HG03457 (cell line): ENCODE results near the gene CNBP.

Experiments used
- ATAC-seq: cut with Tn5 transposase; IDR thresholded peaks from one replicate; pipeline ENCODE4 v1.9.1; 2021; ENCODE audit warnings: moderate number of reproducible peaks; ENCODE audit not compliant: unreplicated experiment

The CNBP gene

DNA sequence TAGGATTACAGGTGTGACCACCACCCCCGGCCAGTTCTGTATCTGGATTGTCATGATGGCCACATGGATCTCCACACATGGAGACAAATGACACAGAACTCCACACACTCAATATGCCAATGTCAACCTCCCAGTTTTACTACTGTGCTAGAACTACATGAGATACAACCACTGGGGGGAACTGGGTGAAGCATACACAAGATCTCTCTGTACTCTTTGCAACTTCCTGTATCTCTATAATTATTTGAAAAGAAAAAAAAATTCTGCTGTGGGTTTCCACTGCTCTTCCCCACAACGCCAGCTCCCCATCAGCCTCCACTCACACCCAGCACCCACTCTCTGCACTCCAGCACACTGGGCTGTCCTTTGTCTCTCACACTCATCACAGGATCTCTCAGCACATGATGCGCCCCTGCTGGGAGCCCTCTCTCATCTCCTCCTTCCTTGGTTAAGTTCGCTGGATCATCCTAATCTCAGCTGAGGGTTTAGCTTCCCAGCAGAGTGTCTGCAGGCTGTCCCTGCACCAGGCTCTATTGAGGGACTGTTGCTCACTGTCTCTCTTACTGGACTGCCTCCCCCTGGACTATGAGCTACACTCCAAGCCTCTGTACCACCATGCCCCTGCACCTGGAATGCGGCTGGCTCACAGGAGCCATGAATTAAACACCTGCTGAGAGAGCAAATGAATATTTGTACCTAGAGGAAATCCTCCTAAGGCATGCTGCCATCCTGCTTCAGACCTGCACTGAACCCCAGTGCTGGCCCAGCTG, 51.4 kb downstream of the CNBP start:
- ATAC-seq, result no peak

DNA sequence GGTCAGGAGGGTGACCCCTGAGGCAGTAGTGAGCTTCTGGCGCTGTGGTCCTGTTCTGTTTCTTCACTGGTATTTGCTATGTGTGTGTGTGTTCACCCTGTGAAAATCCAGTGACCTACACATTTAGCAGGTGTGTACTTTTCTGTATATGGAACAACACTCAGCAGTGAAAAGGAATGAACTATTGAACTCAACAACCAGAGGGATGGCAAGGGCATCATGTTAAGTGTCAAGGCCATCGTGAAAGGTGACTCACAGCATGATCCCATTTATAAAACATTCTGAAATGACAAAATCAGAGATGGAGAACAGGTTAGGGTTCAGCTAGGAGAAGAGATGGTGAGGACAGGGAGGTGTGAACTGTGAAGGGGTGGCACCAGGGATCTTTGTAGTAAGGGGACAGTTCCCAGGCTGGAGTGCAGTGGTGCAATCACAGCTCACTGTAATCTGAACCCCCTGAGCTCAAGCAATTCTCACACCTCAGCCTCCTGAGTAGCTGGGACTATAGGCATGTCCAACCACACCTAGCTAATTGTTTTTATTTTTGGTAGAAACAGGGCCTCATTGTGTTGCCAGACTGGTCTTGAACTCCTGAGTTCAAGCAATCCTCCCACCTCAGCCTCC, 52.1 kb downstream of the CNBP start:
- ATAC-seq, result no peak

DNA sequence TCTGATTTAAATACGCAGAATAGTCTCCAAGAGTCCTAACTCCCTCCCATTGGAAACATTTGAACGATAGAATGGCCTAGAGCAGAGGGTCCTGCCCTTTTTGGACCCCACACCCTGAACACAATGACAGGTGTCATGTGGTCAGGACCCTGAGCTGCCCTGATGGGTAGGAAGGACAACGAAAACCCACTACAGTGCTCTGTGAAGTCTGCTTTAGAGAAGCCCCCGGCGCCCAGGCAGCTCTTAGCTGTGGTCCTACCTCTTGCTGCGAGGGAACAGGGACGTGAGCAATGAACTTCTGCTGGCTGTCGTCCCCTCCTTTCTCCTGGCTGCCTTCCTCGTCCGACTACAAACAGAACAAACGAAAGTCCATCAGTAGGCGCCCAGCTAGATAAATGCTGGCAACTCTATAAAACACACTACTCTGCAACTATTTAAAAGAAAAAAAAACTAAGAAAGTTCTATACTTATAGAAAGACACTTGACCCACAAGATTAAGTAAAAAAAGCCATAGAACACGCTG, 53.3 kb downstream of the CNBP start:
- no peak for ATAC-seq

DNA sequence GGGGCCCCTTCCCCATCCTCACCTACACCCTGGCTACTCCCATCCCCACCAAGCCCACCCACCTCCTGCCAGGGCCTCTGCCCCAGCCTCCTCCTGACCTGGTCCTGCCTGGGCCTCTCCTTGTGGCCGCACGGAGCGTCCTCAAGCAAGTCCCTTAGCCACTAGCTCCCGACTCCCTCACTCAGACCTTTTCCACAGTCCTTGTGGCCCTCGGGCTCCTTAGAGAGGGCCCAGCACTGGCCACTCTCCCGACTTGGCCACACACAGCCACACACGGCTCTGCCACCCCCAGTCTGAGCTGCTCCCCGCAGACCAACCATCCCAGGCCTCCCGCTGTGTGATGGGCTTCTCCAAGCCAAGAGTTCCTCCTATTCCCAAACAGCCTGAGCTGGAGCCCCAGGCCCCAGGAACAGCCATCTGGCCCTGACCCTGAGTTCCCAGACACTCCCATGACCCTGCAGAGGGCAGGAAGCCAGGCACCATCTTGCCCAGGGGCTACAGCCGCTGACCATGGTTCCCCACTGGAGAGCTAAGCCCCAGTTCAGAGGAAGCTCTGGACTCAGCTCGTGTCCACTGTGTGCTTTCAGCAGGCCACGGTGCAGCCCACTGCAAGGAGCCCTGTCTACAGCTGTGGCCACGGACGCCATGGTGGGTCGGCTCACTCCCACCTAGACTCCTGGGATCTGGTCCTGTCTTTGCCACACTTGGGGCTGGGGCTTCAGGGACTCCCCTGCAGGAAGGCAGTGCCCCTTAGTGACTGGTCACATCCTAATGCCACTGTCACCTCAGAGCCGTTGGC, 55.1 kb downstream of the CNBP start:
- ATAC-seq, result no peak

DNA sequence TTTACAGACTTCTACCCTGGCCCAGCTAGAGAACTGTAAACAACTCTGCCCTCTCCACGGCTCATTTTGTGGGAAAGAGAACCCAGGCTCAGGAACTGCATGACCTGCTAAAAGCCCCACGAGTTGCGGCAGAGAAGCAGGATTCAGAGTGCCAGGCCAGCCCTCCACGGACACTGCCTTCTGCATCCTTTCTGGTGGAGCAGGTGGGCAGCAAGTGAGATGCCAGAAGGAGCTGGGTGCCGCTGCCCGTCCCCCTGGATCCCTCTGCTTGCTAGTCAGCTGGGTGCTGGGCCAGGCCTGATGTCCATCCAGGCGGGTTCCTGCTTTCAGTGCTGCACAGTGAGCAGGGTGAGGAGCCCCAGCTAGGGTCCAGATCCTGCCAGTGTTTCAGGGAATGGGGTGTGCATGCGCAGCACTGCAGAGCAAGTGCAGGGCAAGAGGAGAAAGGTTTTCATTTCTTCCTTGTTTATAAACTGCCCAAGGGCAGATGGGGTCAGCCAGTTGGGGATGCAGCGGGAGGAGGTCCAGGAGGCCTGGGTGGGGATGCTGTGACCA, 56.9 kb downstream of the CNBP start:
- no peak for ATAC-seq

DNA sequence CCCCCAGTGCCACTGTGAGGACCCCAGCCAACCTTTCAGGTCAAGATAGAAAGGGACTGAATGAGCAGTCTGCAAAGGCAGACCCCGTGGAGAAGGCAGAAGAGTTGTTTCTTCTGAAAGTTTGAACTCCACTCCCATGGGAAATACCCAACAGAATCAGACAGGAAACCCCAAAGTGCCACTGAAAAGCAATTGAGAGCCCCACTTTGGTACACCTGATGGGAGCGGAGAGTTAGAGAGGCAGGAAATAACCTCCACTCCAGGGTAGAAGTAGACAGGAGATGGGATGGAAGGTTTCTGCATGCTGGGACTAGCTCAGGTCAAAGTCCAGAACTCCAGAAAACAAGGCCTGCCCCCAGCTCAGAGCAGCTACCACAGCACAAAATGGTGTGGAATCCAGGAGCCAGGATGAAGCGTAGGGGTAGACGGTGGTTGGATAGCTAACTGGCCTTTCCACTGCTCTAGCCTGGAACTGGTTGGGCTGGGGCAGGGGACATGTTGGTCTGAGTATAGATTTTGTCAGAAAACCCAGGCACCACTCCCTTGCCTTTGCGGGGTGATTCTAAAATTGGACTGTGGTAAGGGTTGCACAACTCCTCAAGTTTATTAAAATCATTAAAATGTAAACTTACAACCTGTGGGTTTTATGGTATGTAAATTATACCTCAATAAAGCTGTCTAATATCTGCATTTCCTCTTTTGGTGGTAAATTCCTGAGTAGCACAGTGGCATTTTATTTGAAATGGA, 60.2 kb downstream of the CNBP start:
- no peak for ATAC-seq

DNA sequence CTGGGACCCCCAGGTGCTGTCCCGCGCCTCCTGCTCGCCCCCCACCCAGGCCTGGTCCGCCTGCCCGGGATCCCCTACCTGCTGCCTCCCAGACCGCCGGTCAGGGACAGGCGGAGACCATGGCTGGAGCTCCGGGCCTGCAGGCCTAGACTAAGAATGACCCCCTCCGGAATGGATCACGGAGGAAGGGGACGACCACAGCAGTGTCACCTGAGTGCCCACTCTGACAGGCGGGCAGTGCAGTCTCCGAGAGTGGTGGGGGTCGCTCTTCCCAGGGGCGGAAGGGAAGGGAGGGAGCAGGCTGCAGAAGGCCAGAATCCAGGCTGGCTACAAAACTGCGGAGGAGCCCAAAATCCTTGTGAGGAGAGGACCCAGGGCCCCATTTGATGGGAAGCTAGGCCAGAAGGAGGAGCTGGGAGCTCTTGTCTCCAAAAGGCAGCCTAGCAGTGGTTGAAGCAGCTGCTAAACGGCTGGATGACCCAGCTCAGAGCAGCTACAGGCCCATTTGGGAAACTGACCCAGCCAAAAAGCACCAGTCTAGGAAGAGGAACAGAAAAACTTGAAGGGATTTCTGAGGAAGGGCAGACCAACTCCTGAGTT, 61.2 kb downstream of the CNBP start:
- no peak for ATAC-seq

DNA sequence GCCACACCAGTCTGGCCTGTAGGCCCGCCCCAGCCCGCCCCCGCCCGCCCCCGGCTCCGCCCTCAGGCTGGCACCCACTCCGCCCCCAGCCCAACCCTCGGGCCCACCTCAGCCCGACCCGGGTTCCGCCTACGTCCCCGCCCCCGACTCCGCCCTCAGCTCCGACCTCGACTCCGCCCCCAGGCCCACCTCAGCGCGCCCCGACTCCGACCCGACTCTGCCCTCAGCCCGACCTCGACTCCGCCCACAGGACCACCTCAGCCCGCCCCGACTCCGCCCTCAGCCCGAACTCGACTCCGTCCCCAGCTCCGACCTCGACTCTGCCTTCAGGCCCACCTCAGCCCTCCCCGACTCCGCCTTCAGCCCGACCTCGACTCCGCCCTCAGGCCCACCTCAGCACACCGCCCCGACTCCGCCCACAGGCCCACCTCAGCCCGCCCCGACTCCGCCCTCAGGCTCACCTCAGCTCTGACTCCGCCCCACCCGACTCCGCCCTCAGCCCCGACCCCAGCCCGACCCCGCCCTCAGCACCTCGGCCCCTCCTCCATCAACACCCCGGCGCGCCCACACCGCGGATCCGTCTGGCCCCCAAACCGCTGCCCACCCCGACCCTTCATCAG, 61.8 kb downstream of the CNBP start, which contains the start of gene RAB43:
Gene RAB43, minus strand, starts transcription at position 13 of the 620 bp plus-strand sequence. CDS start 315 bp downstream, outside the sequence.
- ATAC-seq, result peak; percentile 34

DNA sequence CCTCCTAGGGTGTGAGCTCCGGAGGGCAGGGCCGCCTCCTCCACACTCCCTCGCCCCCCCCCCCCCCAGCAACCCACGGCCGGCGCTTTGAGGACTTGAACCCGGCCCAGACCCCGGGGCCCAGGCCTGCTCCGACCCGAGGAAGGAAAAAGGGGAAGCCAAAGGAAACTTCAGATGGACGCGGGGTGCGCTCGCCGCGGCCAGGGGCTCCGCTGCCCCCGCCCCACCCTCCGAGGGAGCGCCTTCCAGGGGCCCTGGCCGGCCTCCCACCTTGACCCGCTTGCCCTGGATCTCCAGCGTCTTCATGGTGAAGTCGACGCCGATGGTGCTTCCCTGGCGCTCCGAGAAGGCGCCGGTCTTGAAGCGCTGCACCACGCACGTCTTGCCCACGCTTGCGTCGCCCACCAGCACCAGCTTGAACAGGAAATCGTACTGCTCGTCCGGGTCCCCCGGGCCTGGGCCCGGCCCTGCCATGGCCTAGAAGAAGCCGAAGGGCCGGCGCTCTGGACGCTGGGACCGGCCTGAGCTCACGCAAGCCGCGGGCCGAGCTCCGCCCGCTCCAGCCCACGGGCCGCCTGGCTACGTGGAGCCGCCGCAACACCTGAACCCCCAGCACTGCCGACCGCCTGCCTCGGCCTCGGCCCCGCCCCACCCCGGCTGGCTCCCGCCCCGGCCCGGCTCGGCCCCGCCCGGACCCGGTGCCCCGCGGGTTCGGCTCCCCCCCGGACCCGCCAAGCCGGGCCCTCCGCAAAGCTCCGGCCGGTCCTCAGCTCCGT, 62.5 kb downstream of the CNBP start:
- ATAC-seq, result no peak

DNA sequence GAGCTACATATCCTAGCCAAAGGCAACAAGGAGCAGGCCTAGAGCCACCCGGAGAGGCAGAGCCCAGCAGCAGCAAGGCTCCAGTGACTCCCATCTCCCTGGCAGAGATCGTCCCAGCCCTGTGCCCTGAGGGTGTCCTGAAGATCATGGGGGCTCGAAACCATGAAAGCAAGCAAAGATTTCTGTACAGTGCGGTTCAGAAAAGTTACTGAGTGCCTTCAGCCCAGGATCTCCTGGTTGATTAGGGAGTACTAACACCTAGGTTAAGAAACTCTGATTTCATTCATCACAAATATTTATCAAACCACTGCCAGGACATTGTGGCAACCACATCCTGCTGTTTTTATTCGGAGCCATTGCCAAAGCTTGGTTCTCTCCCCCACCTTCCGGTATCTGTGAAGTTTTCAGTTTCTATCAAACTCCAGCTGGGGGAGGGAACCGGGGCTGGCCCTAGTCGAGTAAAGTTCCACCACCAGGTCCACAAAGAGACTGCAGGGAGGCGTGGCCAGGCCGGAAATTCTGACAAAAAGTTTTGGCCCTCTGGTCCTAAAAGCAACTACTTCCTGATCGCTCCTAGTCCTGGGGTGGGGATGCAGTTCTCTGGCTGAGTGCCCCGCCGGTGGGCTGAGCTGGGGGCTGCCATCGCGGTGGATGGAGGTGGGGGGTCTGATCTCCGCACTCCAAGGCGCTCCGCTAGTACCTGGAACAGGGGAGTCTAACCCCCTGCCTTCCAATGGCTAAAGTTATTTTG, 63.3 kb downstream of the CNBP start:
- ATAC-seq, result peak; percentile 66

DNA sequence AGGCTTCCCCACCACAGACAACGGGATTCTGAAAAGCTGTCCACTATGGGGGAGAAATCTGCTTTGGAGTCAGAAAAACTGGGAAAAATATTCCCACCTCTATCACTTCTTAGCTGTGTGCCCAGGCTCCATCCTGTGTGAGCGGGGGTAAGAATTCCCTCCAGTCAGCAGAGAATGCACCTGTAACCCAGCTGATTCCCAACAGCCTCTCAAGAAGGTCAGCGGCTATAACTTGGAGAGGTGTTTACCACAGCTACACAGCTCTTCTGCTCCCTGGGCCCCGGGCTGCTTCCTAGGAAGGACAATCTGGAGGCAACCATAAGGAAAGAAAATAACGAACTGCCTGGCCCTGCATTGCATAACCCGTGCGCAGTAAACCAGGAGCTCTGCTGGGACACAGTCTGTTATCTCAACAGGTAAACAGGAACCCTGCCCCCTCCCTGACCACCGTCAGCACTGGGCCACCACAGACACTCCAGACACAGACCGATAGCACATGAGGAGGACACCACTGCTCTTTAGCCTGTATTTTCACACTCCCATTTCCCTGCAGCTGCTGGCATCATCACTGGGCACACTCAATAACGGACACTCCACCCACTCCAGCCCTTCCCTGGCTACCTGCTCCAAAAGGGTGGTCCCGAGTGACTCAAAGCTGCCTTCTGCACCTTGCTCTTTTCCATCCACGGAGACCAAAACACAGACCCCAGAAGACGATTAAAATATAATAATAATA, 64.2 kb downstream of the CNBP start:
- ATAC-seq, result no peak

DNA sequence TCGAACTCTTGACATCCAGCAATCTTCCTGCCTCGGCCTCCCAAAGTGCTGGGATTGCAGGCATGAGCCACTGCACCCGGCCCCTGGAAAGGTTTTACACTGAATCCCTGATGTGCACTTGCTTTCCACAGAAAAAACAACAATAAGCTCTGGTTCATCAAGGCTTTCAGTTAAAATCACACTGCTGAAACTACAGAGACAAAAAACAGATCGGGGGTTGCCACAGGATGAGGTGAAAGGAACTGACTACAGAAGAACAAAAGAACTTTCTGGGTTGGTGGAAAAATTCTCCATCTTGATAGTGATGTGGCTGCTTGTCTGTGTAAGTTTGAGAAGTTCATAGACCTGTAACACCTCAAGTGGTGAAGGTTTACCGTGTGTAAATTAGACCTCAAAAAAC, 65.0 kb downstream of the CNBP start:
- ATAC-seq, result no peak
